Vagina (tissue), 2 donors: ENCODE data around the gene ART3. TPM values are rescaled to one million over a fixed set of nuclear protein-coding genes. Genes with fewer than 3 reads are reported as not detected.

Source experiments
- DNase-seq, 2 donors: peaks; one replicate each; pipeline ENCODE4 v3.0.0-alpha.2; 2017; ENCODE audit errors: extremely low spot score in 2 of 2
- H3K27ac ChIP-seq: fragments of 200-600 bp; sonication (generic); one replicate; pipeline ENCODE4 v1.5.1; 2019
- H3K27me3 ChIP-seq: fragments of 200-600 bp; sonication (generic); one replicate; pipeline ENCODE4 v1.5.1; 2019
- H3K36me3 ChIP-seq, 2 donors: fragments of 200-600 bp; sonication (generic); one replicate each; pipeline ENCODE4 v1.5.1; 2017 to 2019
- H3K4me1 ChIP-seq: fragments of 200-600 bp; sonication (generic); one replicate; pipeline ENCODE4 v1.5.1; 2019
- H3K4me3 ChIP-seq, 2 donors: fragments of 200-600 bp; sonication (generic); 1 replicate in 1 of 2; 2 replicates in 1 of 2; pipeline ENCODE4 v1.5.1; 2016 to 2019
- H3K9me3 ChIP-seq: fragments of 200-600 bp; sonication (generic); one replicate; pipeline ENCODE4 v1.5.1; 2019
- POLR2A ChIP-seq, 2 donors: fragments of 450-650 bp; IDR thresholded peaks; one replicate each; pipeline ENCODE4 v1.6.1; 2017; ENCODE audit warnings: antibody characterized with exemption in 2 of 2, mild to moderate bottlenecking in 2 of 2, moderate library complexity in 2 of 2
- POLR2AphosphoS5 ChIP-seq, 2 donors: sonication (generic); formaldehyde crosslinking; IDR thresholded peaks; one replicate each; pipeline ENCODE4 v1.9.0; 2017; ENCODE audit warnings: antibody characterized with exemption in 2 of 2, mild to moderate bottlenecking in 2 of 2, low read depth in 1 of 2; ENCODE audit not compliant: insufficient read depth in 1 of 2
- intact Hi-C: fragments of 100-400 bp; cut with DNase I; formaldehyde crosslinking; loops from one replicate; pipeline ENCODE4 v1.15.1; 2023
- total RNA-seq: library from RNA; depleted of rRNA; stranded (reverse); fragments of >200 nt; gene quantifications from one replicate; pipeline ENCODE4 v1.2.3, GENCODE V29; 2016
- TF ChIP-seq, protein P1 (sequence below), 3 experiments: fragments of 450-650 bp in 2 of 3; fragments of 200-600 bp in 1 of 3; sonication (generic) in 1 of 3; IDR thresholded peaks; one replicate each; pipeline ENCODE4 v1.5.1; 2017 to 2019; ENCODE audit warnings: antibody characterized with exemption in 3 of 3, mild to moderate bottlenecking in 2 of 3, moderate library complexity in 2 of 3

The ART3 gene
- total RNA-seq, 1 donor from 2014 or later = 0.74 TPM

DNA sequence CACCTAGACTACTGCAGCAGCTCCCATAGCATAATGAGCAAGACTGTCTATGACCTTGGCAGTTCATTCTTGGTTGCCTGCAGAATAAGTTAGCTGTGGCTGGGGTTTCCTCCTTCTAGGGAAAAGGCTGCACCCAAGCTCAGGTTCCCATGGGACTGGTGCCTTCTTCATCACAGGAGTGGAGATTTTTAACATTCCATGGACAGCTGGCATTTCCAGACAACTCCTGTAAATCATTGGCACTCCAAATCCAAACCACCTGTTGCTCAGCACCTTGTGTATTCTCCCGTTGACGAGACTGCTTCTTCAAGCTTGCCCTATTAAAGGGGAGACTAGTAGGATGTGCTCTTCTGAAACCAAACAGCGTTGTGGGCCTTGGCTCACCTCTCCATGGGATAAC lies 81.5 kb downstream of the ART3 start:
- Histone ChIP-seq H3K27me3 (no peaks in the 10 kb centered on the region), H3K36me3 (peaks cover 0 to 15% of the 10 kb centered on the region in 2 donors), H3K9me3 (no peaks in the 10 kb centered on the region), H3K4me1 (no peaks in the 10 kb centered on the region), H3K27ac (no peak overlapping the region), H3K4me3 (no peak overlapping the region)
- TF ChIP-seq POLR2A (IDR thresholded peaks at IDR 0.05) = no peak
- TF ChIP-seq, protein P1, sequence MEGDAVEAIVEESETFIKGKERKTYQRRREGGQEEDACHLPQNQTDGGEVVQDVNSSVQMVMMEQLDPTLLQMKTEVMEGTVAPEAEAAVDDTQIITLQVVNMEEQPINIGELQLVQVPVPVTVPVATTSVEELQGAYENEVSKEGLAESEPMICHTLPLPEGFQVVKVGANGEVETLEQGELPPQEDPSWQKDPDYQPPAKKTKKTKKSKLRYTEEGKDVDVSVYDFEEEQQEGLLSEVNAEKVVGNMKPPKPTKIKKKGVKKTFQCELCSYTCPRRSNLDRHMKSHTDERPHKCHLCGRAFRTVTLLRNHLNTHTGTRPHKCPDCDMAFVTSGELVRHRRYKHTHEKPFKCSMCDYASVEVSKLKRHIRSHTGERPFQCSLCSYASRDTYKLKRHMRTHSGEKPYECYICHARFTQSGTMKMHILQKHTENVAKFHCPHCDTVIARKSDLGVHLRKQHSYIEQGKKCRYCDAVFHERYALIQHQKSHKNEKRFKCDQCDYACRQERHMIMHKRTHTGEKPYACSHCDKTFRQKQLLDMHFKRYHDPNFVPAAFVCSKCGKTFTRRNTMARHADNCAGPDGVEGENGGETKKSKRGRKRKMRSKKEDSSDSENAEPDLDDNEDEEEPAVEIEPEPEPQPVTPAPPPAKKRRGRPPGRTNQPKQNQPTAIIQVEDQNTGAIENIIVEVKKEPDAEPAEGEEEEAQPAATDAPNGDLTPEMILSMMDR (IDR thresholded peaks at IDR 0.05) = no peak
- no peak for TF ChIP-seq POLR2AphosphoS5 (IDR thresholded peaks at IDR 0.05; ENCODE audit: insufficient read depth in 1 of 2, low read depth in 1 of 2)
- intact Hi-C loops = no loop called here
- no peak for DNase-seq

DNA sequence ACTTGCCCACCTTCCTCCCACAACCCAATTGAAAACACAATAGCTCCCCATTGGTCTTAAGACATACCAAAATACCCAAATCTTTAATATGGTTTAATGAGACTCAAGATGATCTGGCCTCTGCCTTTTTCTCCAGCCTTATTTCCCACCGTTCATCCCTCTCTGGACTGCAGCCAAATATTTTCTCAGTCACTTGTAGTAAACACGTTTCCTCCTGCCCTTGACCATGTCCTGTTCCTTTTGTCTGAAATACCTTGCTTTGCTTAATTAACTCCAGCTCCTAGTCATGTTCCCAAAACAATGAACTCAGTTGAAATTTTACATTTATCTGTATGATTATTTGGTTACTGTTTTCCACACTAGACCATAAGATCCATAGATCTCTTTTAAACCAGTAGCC lies 82.1 kb downstream of the ART3 start:
- no peak overlapping the region for H3K4me3 ChIP-seq
- H3K36me3 ChIP-seq = peaks cover 0 to 22% of the 10 kb centered on the region in 2 donors
- no peak overlapping the region for H3K27ac ChIP-seq
- no peaks in the 10 kb centered on the region for H3K9me3 ChIP-seq
- H3K27me3 ChIP-seq = no peaks in the 10 kb centered on the region
- DNase-seq = no peak
- TF ChIP-seq, protein P1 (IDR thresholded peaks at IDR 0.05) = no peak
- TF ChIP-seq POLR2A (IDR thresholded peaks at IDR 0.05) = no peak
- no peak for TF ChIP-seq POLR2AphosphoS5 (IDR thresholded peaks at IDR 0.05; ENCODE audit: insufficient read depth in 1 of 2, low read depth in 1 of 2)
- intact Hi-C loops = no loop called here
- no peaks in the 10 kb centered on the region for H3K4me1 ChIP-seq

DNA sequence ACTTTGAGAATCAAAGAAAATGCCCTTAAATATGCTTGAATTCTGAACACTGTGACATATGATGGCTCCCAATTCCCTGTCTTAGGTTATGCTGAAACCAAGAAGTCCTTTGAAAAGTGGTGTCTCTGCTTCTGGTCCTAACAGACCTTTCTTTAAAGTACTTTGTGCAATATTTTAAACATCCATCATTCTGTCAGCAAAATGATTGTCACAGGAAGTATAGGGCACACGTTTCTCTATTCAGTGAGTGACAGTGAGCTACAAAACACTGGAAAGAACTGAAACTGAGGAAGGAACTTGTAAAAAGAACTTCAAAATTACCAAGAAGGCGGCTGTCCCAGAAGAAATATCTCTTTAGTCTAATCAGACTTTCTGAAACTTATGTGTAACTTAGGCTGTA lies 85.8 kb downstream of the ART3 start:
- H3K36me3 ChIP-seq = peaks cover 0 to 51% of the 10 kb centered on the region in 2 donors
- H3K27me3 ChIP-seq = no peaks in the 10 kb centered on the region
- DNase-seq = no peak
- intact Hi-C loops = no loop called here
- no peak overlapping the region for H3K4me3 ChIP-seq
- TF ChIP-seq POLR2A (IDR thresholded peaks at IDR 0.05) (no peak), POLR2AphosphoS5 (IDR thresholded peaks at IDR 0.05; ENCODE audit: insufficient read depth in 1 of 2, low read depth in 1 of 2) (no peak)
- TF ChIP-seq, protein P1 (IDR thresholded peaks at IDR 0.05) = no peak
- no peak overlapping the region for H3K27ac ChIP-seq
- H3K9me3 ChIP-seq = no peaks in the 10 kb centered on the region
- H3K4me1 ChIP-seq = no peaks in the 10 kb centered on the region

Other genes with a start within 250 kb of the ART3 start
- not detected for gene PPEF2, start 172.3 kb upstream of the ART3 start, total RNA-seq
- 110 TPM for gene NAAA, start 133.7 kb upstream of the ART3 start, total RNA-seq
- 27.5 TPM for gene SDAD1, start 83.8 kb upstream of the ART3 start, total RNA-seq
- 0.74 TPM for gene CXCL9, start 67.2 kb upstream of the ART3 start, total RNA-seq
- gene CXCL10, start 51.2 kb upstream of the ART3 start, total RNA-seq = 1.7 TPM
- not detected for gene CXCL11, start 38.6 kb upstream of the ART3 start, total RNA-seq
- 31.2 TPM for gene NUP54, start 73.7 kb downstream of the ART3 start, total RNA-seq
- gene SCARB2, start 139.1 kb downstream of the ART3 start, total RNA-seq = 156 TPM
- gene FAM47E, start 177.0 kb downstream of the ART3 start, total RNA-seq = 0.49 TPM
- gene STBD1, start 232.0 kb downstream of the ART3 start, total RNA-seq = 7.6 TPM